Brain microvascular endothelial cell (primary cell): ENCODE data around the gene SEMA3D.

Experiments
- DNase-seq: peaks from one replicate; pipeline ENCODE4 v3.0.0-alpha.2; 2020
- H3K27ac ChIP-seq: fragments of 250-450 bp; sonication (Bioruptor Pico); 2 replicates; pipeline ENCODE4 v1.5.1; 2020; ENCODE audit warnings: mild to moderate bottlenecking, moderate library complexity
- H3K27me3 ChIP-seq: fragments of 250-450 bp; sonication (Bioruptor Pico); replicated peaks from 2 replicates; pipeline ENCODE4 v1.5.1; 2020; ENCODE audit warnings: mild to moderate bottlenecking
- H3K36me3 ChIP-seq: fragments of 250-450 bp; sonication (Bioruptor Pico); replicated peaks from 2 replicates; pipeline ENCODE4 v1.5.1; 2020; ENCODE audit warnings: mild to moderate bottlenecking
- H3K4me3 ChIP-seq: 2 replicates; pipeline ENCODE4 v1.5.1; 2011; ENCODE audit warnings: low read depth, mild to moderate bottlenecking, control low read depth, low read length, moderate library complexity
- CTCF ChIP-seq: IDR thresholded peaks from 2 replicates; pipeline ENCODE4 v1.5.1; 2011; ENCODE audit warnings: low read depth, mild to moderate bottlenecking, moderate library complexity, low read length, control low read depth, inconsistent platforms; ENCODE audit errors: missing control alignments
- in situ Hi-C: cut with HindIII; loops from 2 replicates; pipeline ENCODE4 v1.10.0; 2017; ENCODE audit warnings: low sequenced_read_pairs, low pct_ligation_motif_present

Gene SEMA3D

DNA sequence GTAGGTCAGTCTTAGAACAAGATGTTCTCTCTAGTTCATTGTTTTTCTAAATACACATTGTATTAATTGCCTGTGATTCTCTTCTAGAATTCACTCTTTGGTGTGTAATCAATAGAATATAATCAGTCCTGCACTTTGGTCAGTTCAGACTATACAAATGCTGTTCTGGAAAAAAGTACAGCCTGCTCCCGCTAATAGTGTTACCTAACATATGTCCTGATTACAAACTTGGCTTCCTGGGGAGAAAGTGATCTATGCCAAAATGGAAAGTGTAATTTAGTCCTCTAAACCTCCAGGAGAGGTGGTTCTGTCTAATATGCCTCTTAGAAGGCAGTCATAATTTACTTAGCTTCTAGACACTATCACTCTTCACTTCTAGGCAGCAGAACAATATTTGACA is 215.5 kb downstream of the SEMA3D start:
- no peak for DNase-seq
- no peak for TF ChIP-seq CTCF
- H3K4me3 ChIP-seq: no peak overlapping the region
- in situ Hi-C loops: no loop called here
- H3K36me3 ChIP-seq: no peaks in the 10 kb centered on the region
- no peaks in the 10 kb centered on the region for H3K27me3 ChIP-seq
- H3K27ac ChIP-seq: no peak overlapping the region

- DNase-seq: no peak
- TF ChIP-seq CTCF: no peak
Observed at GRCh38 chr7:84970670-84971069, 216.2 kb downstream of the SEMA3D start.

DNA sequence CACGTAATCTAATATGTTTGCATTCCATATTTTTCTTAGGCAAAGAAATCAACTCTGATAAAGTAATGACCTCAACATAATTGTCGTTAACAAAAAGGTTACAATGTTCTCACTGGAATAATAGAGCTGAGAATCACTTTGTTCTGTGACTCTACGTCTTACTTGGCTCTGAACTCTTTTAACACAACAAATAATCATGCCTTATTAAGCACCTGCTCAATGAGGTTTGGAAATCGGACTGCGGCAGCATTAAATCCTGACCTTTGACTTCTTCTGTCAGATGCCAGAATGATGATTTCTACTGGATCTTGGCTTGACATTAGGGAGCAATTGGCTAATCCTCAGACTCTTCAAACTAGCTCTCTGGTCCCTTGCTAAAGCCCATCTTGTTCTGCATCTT is 233.6 kb downstream of the SEMA3D start:
- H3K36me3 ChIP-seq: no peaks in the 10 kb centered on the region
- in situ Hi-C loops: no loop called here
- DNase-seq: no peak
- no peak overlapping the region for H3K27ac ChIP-seq
- no peak overlapping the region for H3K4me3 ChIP-seq
- no peaks in the 10 kb centered on the region for H3K27me3 ChIP-seq
- TF ChIP-seq CTCF: no peak

More at GRCh38 chr7:84970670-84971069, 216.2 kb downstream of the SEMA3D start:
- in situ Hi-C loops: no loop called here
- Histone ChIP-seq H3K27me3 (no peaks in the 10 kb centered on the region), H3K27ac (no peak overlapping the region), H3K4me3 (no peak overlapping the region), H3K36me3 (no peaks in the 10 kb centered on the region)

DNA sequence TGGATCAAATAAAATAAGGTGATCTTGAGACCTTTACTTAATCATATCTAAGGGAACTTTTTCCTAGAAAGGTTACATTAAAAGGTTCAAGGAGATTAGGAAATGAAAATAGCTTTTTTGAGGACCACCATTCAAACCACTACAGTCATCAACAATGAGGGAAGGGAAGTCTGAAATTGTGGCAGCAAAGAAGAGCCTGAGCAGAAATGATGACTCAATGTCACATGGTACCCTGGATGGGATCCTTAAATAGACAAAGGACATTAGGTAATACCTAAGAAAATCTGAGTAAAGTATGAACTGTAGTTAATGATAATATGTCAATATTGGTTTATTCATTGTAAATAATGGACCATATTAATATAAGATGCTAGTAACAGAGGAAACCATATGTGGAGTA is 236.0 kb downstream of the SEMA3D start:
- no peak overlapping the region for H3K27ac ChIP-seq
- in situ Hi-C loops: no loop called here
- DNase-seq: peak; percentile 42
- TF ChIP-seq CTCF: no peak
- H3K27me3 ChIP-seq: no peaks in the 10 kb centered on the region
- no peaks in the 10 kb centered on the region for H3K36me3 ChIP-seq
- H3K4me3 ChIP-seq: no peak overlapping the region

GRCh38 chr7:84949501-84949900 is 237.4 kb downstream of the SEMA3D start:
- TF ChIP-seq CTCF: no peak
- Histone ChIP-seq H3K27ac (no peak overlapping the region), H3K4me3 (no peak overlapping the region), H3K27me3 (no peaks in the 10 kb centered on the region), H3K36me3 (no peaks in the 10 kb centered on the region)
- DNase-seq: no peak
- in situ Hi-C loops: no loop called here

DNA sequence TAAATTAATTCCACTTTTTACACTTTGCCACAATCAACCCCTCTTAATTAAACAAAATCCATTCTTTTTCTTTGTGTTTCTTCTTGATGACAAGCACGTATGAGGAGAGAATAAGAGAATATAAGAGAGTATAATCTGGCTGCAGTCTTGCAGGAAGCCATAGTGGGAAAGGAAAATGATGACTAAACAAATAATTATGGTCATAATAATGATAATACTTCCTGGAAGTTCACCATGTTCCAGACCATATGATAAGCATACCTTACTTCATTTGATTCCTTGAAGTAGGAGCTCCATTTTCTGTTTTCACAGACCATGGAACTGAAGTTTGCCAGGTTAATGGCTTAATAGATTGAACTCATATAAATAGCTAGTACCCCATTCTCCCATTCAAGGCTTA is 237.8 kb downstream of the SEMA3D start:
- Histone ChIP-seq H3K27ac (no peak overlapping the region), H3K27me3 (no peaks in the 10 kb centered on the region), H3K4me3 (no peak overlapping the region), H3K36me3 (no peaks in the 10 kb centered on the region)
- in situ Hi-C loops: no loop called here
- TF ChIP-seq CTCF: no peak
- no peak for DNase-seq
